IPS-NIHi11 (cell line): ENCODE measurements around the gene ZNF516.
"Not testable (repeated sequence)": the region's sequence is repeated elsewhere in the genome, so short reads cannot be mapped to it uniquely, and the experiment has no call there.

ENCODE experiments used
- DNase-seq: peaks from one replicate; pipeline ENCODE4 v3.0.0; 2012; ENCODE audit warnings: mixed read lengths, low spot score

ZNF516 gene

GRCh38 chr18:76495006-76495370, at the start of gene ZNF516:
Gene ZNF516 (minus strand): TSS chr18:76495242. CDS start chr18:76443054, 52,188 bp downstream.
- DNase-seq, result peak; percentile 46

GRCh38 chr18:76538846-76539245, 43.8 kb upstream of the ZNF516 start:
- no peak for DNase-seq

- no peak for DNase-seq
These were observed 42.6 kb upstream of the ZNF516 start for GRCh38 chr18:76537621-76538020.

- DNase-seq, result not testable (repeated sequence)
These were observed 41.6 kb upstream of the ZNF516 start for GRCh38 chr18:76536593-76536992.

GRCh38 chr18:76532875-76533274, 37.8 kb upstream of the ZNF516 start:
- DNase-seq, result no peak

- no peak for DNase-seq
These were observed 35.8 kb upstream of the ZNF516 start for GRCh38 chr18:76530846-76531245.

GRCh38 chr18:76530391-76530790, 35.3 kb upstream of the ZNF516 start:
- no peak for DNase-seq

- DNase-seq, result no peak
These were observed 34.4 kb upstream of the ZNF516 start for GRCh38 chr18:76529433-76529811.

GRCh38 chr18:76528477-76529432, 33.7 kb upstream of the ZNF516 start:
- no peak for DNase-seq

- DNase-seq, result no peak
These were observed 30.9 kb upstream of the ZNF516 start for GRCh38 chr18:76525911-76526310.

- no peak for DNase-seq
These were observed 30.1 kb upstream of the ZNF516 start for GRCh38 chr18:76524900-76525698.

GRCh38 chr18:76524477-76524876, 29.4 kb upstream of the ZNF516 start:
- DNase-seq, result no peak

- DNase-seq, result no peak
These were observed 27.5 kb upstream of the ZNF516 start for GRCh38 chr18:76522551-76522950.

- no peak for DNase-seq
These were observed 27.1 kb upstream of the ZNF516 start for GRCh38 chr18:76522122-76522503.

GRCh38 chr18:76521417-76522121, 26.5 kb upstream of the ZNF516 start:
- DNase-seq, result no peak

GRCh38 chr18:76518860-76519538, 24.0 kb upstream of the ZNF516 start:
- DNase-seq, result no peak

- DNase-seq, result peak; percentile 54
These were observed 23.2 kb upstream of the ZNF516 start for GRCh38 chr18:76518123-76518859.

GRCh38 chr18:76515576-76515975, 20.5 kb upstream of the ZNF516 start:
- no peak for DNase-seq

GRCh38 chr18:76514573-76514972, 19.5 kb upstream of the ZNF516 start:
- DNase-seq, result no peak

GRCh38 chr18:76507830-76508385, 12.9 kb upstream of the ZNF516 start:
- no peak for DNase-seq
